Measurements from ENCODE around the gene KAT6B.
A peak's percentile ranks its signal among the peaks of the same experiment; 100 is the strongest.

KAT6B gene

DNA sequence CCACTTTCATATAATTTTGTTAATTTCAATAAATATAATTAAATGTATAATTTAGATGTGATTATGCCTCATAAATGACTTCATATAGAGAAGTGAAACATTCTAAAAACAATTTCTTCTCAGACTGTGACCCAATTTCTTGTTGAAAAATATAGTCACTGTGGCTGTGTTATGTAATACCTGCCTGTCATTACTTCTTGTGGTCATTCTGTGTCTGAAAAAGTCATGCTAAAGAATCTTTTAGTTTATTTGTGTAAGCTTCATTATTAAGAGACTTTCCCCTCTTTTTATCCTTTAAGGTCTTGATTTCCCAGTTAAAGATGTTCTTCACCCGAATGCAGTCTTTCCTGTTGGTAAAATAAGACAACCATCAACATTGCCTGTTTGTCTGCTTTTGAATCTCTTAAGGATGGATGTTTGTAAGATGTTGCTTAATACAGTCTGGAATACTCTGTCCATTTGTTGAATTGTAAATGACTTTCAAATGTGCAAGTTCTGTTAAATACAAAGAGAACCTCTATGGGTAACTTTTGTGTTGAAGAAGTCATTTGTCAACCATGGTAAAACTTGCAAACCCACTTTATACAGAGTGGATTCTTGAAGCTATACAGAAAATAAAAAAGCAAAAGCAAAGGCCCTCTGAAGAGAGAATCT is 16.0 kb downstream of the KAT6B start:
- H3K4me3 ChIP-seq (ENCODE audit: low read length), result no peak overlapping the region
- TF ChIP-seq, protein P1, sequence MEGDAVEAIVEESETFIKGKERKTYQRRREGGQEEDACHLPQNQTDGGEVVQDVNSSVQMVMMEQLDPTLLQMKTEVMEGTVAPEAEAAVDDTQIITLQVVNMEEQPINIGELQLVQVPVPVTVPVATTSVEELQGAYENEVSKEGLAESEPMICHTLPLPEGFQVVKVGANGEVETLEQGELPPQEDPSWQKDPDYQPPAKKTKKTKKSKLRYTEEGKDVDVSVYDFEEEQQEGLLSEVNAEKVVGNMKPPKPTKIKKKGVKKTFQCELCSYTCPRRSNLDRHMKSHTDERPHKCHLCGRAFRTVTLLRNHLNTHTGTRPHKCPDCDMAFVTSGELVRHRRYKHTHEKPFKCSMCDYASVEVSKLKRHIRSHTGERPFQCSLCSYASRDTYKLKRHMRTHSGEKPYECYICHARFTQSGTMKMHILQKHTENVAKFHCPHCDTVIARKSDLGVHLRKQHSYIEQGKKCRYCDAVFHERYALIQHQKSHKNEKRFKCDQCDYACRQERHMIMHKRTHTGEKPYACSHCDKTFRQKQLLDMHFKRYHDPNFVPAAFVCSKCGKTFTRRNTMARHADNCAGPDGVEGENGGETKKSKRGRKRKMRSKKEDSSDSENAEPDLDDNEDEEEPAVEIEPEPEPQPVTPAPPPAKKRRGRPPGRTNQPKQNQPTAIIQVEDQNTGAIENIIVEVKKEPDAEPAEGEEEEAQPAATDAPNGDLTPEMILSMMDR (IDR thresholded peaks at IDR 0.05; ENCODE audit: insufficient read depth, low read depth, low read length, missing control alignments), result no peak
- DNase-seq (ENCODE audit: low read depth), result no peak

DNA sequence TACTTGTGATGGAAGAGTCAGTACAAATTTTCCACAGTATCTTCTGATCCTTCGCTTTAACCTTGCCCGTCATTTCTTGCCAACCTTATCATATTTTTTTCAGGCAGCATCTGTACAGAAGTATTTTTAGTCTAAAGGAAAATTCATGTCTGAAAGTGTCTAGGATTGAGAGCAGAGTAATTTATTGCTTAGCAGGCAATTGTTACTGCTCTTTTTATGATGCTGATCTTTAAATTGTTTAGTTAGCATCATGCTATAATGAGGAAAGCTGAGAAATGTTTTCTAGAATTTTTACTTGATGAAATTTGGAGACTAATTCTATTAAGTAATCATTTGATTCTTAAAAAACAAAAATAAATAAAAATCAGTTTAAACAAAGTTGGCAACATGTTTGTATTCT is 20.6 kb downstream of the KAT6B start:
- no peak overlapping the region for H3K4me3 ChIP-seq (ENCODE audit: low read length)
- TF ChIP-seq, protein P1 (IDR thresholded peaks at IDR 0.05; ENCODE audit: insufficient read depth, low read depth, low read length, missing control alignments), result no peak
- DNase-seq (ENCODE audit: low read depth), result no peak

DNA sequence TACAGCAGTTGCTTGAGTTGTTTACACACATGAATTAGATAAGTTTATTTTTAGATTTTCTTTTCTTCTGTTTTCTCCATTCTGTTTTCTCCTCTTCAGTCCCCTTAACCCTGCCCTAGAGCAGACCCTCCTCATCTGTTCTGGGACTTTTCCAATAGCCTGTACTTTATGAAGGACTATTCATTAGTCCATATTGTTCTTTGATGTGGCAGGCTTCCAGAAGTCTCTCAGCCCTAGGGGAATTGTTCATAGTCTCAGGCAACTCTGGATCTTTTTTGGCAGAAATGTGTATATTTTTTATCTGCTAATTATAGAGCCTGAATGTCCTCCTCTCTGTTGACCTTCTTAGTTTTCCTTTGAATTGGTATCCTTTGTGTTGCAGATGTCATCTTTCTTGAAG is 25.4 kb downstream of the KAT6B start:
- TF ChIP-seq, protein P1 (IDR thresholded peaks at IDR 0.05; ENCODE audit: insufficient read depth, low read depth, low read length, missing control alignments), result no peak
- no peak for DNase-seq (ENCODE audit: low read depth)
- no peak overlapping the region for H3K4me3 ChIP-seq (ENCODE audit: low read length)

DNA sequence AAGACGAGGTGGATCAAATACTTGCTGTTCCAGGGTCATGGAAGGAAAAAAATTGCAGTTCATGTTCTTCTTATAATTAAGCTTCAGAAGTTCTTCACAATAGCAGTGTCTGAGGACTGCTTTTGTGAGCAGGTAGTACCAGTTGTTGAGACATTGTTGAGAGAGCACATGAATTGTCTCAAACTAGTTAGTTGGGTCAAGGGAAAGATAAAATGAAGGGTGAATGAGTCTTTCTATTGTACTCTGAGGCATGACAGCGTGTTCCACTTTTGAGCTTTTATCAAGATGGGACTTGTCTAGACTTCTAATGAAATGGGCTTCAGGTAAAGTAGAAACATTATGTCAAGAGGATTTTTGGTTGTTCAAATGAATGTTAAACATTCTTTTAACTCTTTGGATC is 26.0 kb downstream of the KAT6B start:
- no peak overlapping the region for H3K4me3 ChIP-seq (ENCODE audit: low read length)
- TF ChIP-seq, protein P1 (IDR thresholded peaks at IDR 0.05; ENCODE audit: insufficient read depth, low read depth, low read length, missing control alignments), result no peak
- DNase-seq (ENCODE audit: low read depth), result peak; percentile 87

DNA sequence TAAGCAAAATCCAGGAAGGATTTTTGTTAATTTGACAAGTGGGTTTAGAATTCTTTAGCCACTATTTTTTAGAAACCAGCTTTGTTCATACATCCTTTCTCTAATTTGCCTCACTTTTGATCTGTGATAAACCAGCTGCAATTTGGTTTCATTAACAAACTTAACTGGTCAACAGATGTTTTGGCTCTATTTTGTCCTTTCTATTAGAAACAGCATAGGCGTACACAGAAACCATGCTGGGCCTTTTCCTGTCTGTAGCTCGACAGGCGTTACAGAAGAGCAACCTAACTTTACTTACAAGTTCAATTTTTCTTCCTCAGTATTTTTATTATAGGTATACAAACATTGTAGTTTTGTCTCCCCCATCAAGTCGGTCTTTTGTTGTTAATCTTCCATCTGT is 28.2 kb downstream of the KAT6B start:
- no peak overlapping the region for H3K4me3 ChIP-seq (ENCODE audit: low read length)
- TF ChIP-seq, protein P1 (IDR thresholded peaks at IDR 0.05; ENCODE audit: insufficient read depth, low read depth, low read length, missing control alignments), result no peak
- no peak for DNase-seq (ENCODE audit: low read depth)

DNA sequence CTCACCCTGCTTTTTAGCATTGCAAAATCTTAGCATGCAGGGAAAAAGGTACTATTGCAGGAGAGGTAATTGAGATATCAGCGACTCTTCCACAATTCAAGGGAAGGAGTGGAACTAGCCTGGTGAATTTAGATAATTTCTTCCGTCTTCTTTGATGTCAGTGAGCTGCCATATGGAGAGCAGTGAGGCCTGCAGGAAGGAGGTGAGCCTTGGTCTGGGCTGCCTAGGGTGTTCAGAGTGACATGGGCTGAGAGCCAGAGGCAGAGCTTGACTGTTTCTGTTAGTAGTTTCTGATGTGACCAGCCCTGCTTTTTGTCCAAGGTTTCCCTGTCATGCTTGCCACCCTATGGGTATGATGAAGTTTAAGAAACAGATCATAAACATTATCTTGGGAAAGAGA is 28.6 kb downstream of the KAT6B start:
- no peak overlapping the region for H3K4me3 ChIP-seq (ENCODE audit: low read length)
- TF ChIP-seq, protein P1 (IDR thresholded peaks at IDR 0.05; ENCODE audit: insufficient read depth, low read depth, low read length, missing control alignments), result no peak
- DNase-seq (ENCODE audit: low read depth), result no peak

DNA sequence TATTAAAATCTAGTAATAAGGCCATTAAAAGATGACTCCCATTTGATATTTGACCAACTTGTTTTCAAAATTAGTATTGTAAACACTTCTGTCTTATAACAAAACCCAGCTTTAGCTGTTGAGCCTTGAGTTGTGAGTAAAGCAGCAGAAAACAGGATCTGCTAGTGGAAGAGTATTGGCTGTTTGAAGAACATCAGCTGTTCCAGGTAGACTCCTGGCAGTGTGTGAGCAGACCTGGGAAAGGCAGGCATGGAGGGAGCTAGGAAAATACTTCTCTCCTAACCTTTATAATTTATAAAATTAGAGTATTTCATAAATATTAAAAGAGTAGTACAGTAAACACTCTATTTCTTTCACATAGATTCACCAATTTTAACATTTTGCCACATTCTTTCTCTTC is 29.0 kb downstream of the KAT6B start:
- no peak overlapping the region for H3K4me3 ChIP-seq (ENCODE audit: low read length)
- TF ChIP-seq, protein P1 (IDR thresholded peaks at IDR 0.05; ENCODE audit: insufficient read depth, low read depth, low read length, missing control alignments), result no peak
- no peak for DNase-seq (ENCODE audit: low read depth)

All from epithelial cell of esophagus (primary cell).